HFFc6 (cell line): ENCODE measurements around the gene FAM170B. TPM values are rescaled to one million over a fixed set of nuclear protein-coding genes. Genes with fewer than 3 reads are reported as not detected.

Experiments
- DNase-seq: peaks from one replicate; pipeline ENCODE4 v3.0.0-alpha.2; 2018
- H3K27ac Mint-ChIP-seq: 2 replicates; pipeline ENCODE4 v1.8.0; 2020; ENCODE audit warnings: mild to moderate bottlenecking, mixed read lengths
- H3K27me3 Mint-ChIP-seq: 2 replicates; pipeline ENCODE4 v1.8.0; 2021; ENCODE audit warnings: mild to moderate bottlenecking, moderate library complexity, mixed read lengths; ENCODE audit not compliant: insufficient read depth
- H3K36me3 Mint-ChIP-seq: 2 replicates; pipeline ENCODE4 v1.8.0; 2021; ENCODE audit warnings: low read depth, mixed read lengths
- H3K4me1 Mint-ChIP-seq: 2 replicates; pipeline ENCODE4 v1.8.0; 2020; ENCODE audit warnings: low read depth, mixed read lengths
- H3K4me3 Mint-ChIP-seq: 2 replicates; pipeline ENCODE4 v1.8.0; 2020; ENCODE audit warnings: mild to moderate bottlenecking, moderate library complexity, mixed read lengths
- H3K9me3 Mint-ChIP-seq: 2 replicates; pipeline ENCODE4 v1.8.0; 2020; ENCODE audit warnings: mild to moderate bottlenecking, mixed read lengths
- CTCF ChIP-seq: fragments of 200-600 bp; sonication (generic); IDR thresholded peaks from 2 replicates; pipeline ENCODE4 v1.5.0; 2021; ENCODE audit warnings: antibody characterized with exemption, mild to moderate bottlenecking
- total RNA-seq, 6 experiments: library from RNA; stranded (reverse); fragmentation: NEBNext Ultra II Directional; extraction: Animal tissue kit (Norgen Biotek cat#: 25700); gene quantifications; 2 replicates in 1 of 6; 3 replicates in 5 of 6; pipeline ENCODE4 v1.2.3, GENCODE V29; 2021

Gene FAM170B
- total RNA-seq, 6 experiments from 2014 or later, result not detected

- no peaks in the 10 kb centered on the region for H3K36me3 Mint-ChIP-seq
- H3K27me3 Mint-ChIP-seq, result peaks cover 2% of the 10 kb centered on the region
- H3K9me3 Mint-ChIP-seq, result no peaks in the 10 kb centered on the region
- H3K4me3 Mint-ChIP-seq, result peak overlapping the region; percentile 51
- H3K4me1 Mint-ChIP-seq, result peaks cover 25% of the 10 kb centered on the region
- no peak for TF ChIP-seq CTCF
- peak overlapping the region; percentile 96 for H3K27ac Mint-ChIP-seq
- DNase-seq, result peak; percentile 84
Observed at GRCh38 chr10:49177391-49178355, 43.9 kb upstream of the FAM170B start.

GRCh38 chr10:49176310-49177268 is 42.8 kb upstream of the FAM170B start:
- TF ChIP-seq CTCF, result no peak
- peak overlapping the region; percentile 96 for H3K27ac Mint-ChIP-seq
- H3K4me3 Mint-ChIP-seq, result peak overlapping the region; percentile 51; the same call in 1 of the 2 replicates
- H3K9me3 Mint-ChIP-seq, result no peaks in the 10 kb centered on the region
- DNase-seq, result no peak
- H3K27me3 Mint-ChIP-seq, result peaks cover 2% of the 10 kb centered on the region
- H3K36me3 Mint-ChIP-seq, result no peaks in the 10 kb centered on the region
- H3K4me1 Mint-ChIP-seq, result peaks cover 25% of the 10 kb centered on the region

- DNase-seq, result no peak
- H3K9me3 Mint-ChIP-seq, result no peaks in the 10 kb centered on the region
- no peak for TF ChIP-seq CTCF
- peaks cover 25% of the 10 kb centered on the region for H3K4me1 Mint-ChIP-seq
- no peak overlapping the region for H3K27ac Mint-ChIP-seq
- no peak overlapping the region for H3K4me3 Mint-ChIP-seq
- H3K36me3 Mint-ChIP-seq, result no peaks in the 10 kb centered on the region
- peaks cover 2% of the 10 kb centered on the region for H3K27me3 Mint-ChIP-seq
Observed at GRCh38 chr10:49175587-49176309, 41.9 kb upstream of the FAM170B start.

GRCh38 chr10:49174926-49175500 is 41.2 kb upstream of the FAM170B start:
- Mint-ChIP-seq H3K9me3 (no peaks in the 10 kb centered on the region), H3K36me3 (no peaks in the 10 kb centered on the region), H3K27ac (no peak overlapping the region), H3K27me3 (peaks cover 2% of the 10 kb centered on the region), H3K4me1 (peaks cover 25% of the 10 kb centered on the region), H3K4me3 (no peak overlapping the region)
- TF ChIP-seq CTCF, result no peak
- no peak for DNase-seq
